IMR-90 (cell line): ENCODE results near the gene CEBPG. TPM values are rescaled to one million over a fixed set of nuclear protein-coding genes. Genes with fewer than 3 reads are reported as not detected.

Source experiments
- ATAC-seq: fragments of 200-7000 bp; cut with Tn5 transposase; 2 replicates; pipeline ENCODE4 v1.9.1; 2020; ENCODE audit warnings: low read depth, mild to moderate bottlenecking, moderate library complexity
- BruUV-seq: library from RNA; stranded (reverse); fragments of 400-500 nt; replicated peaks from 2 replicates; lab custom pipeline; 2021; lab: Mats Ljungman, UMichigan
- CTCF ChIA-PET: fragments of 300-600 bp; formaldehyde crosslinking; extraction: SDS; loops from one replicate; lab custom pipeline; 2021; ENCODE audit warnings: antibody characterized with exemption; lab: Yijun Ruan, JAX
- POLR2A ChIA-PET: fragments of 300-600 bp; sonication (Branson Sonifier 250); formaldehyde crosslinking; loops from one replicate; lab custom pipeline; 2022; ENCODE audit warnings: antibody characterized with exemption; ENCODE audit not compliant: unreplicated experiment; lab: Charles Lee
- DNase-seq: peaks from one replicate; pipeline ENCODE4 v3.0.0; 2013
- H2AFZ ChIP-seq: replicated peaks from 2 replicates; pipeline ENCODE3; 2013; ENCODE audit warnings: low read length, mild to moderate bottlenecking; ENCODE audit not compliant: poor library complexity
- H2AK5ac ChIP-seq: 2 replicates; pipeline ENCODE4 v1.6.1; 2013; ENCODE audit warnings: low read depth, low read length, inconsistent platforms
- H2AK9ac ChIP-seq: replicated peaks from 2 replicates; pipeline ENCODE3; 2013; ENCODE audit warnings: mild to moderate bottlenecking, low read depth, low read length, moderate library complexity; ENCODE audit not compliant: poor library complexity
- H2BK120ac ChIP-seq: 2 replicates; pipeline ENCODE4 v1.6.1; 2013; ENCODE audit warnings: low read depth, low read length, inconsistent platforms
- H2BK15ac ChIP-seq: 3 replicates; pipeline ENCODE4 v1.6.1; 2013; ENCODE audit warnings: low read depth, low read length, inconsistent platforms
- H2BK20ac ChIP-seq: 2 replicates; pipeline ENCODE4 v1.6.1; 2013; ENCODE audit warnings: low read depth, mild to moderate bottlenecking, inconsistent platforms, low read length, moderate library complexity
- H2BK5ac ChIP-seq: 2 replicates; pipeline ENCODE4 v1.6.1; 2013; ENCODE audit warnings: mild to moderate bottlenecking, low read depth, low read length, inconsistent platforms; ENCODE audit not compliant: poor library complexity, severe bottlenecking
- H3K14ac ChIP-seq: replicated peaks from 2 replicates; pipeline ENCODE4 v1.6.1; 2013; ENCODE audit warnings: low read depth, low read length, inconsistent platforms
- H3K18ac ChIP-seq: 2 replicates; pipeline ENCODE4 v1.6.1; 2013; ENCODE audit warnings: low read depth, low read length, control low read depth
- H3K23ac ChIP-seq: 2 replicates; pipeline ENCODE4 v1.6.1; 2013; ENCODE audit warnings: low read depth, low read length, inconsistent platforms
- H3K27ac ChIP-seq: 2 replicates; pipeline ENCODE4 v1.5.1; 2013; ENCODE audit warnings: mild to moderate bottlenecking, control low read depth, low read length; ENCODE audit not compliant: insufficient read depth
- H3K27me3 ChIP-seq: 2 replicates; pipeline ENCODE4 v1.6.1; 2013; ENCODE audit warnings: low read length; ENCODE audit not compliant: control insufficient read depth, insufficient read depth
- H3K36me3 ChIP-seq: 2 replicates; pipeline ENCODE4 v1.6.1; 2013; ENCODE audit warnings: low read length, mixed read lengths; ENCODE audit not compliant: control insufficient read depth, insufficient read depth
- H3K4ac ChIP-seq: 2 replicates; pipeline ENCODE4 v1.6.1; 2013; ENCODE audit warnings: low read depth, low read length, inconsistent platforms
- H3K4me1 ChIP-seq: 2 replicates; pipeline ENCODE4 v1.6.1; 2013; ENCODE audit warnings: low read length, mixed read lengths; ENCODE audit not compliant: control insufficient read depth, insufficient read depth
- H3K4me2 ChIP-seq: 2 replicates; pipeline ENCODE4 v1.6.1; 2013; ENCODE audit warnings: low read depth, mild to moderate bottlenecking, control low read depth, low read length, moderate library complexity
- H3K4me3 ChIP-seq: 2 replicates; pipeline ENCODE4 v1.5.1; 2013; ENCODE audit warnings: low read depth, mild to moderate bottlenecking, control low read depth, low read length, moderate library complexity; ENCODE audit not compliant: insufficient read depth
- H3K56ac ChIP-seq: 2 replicates; pipeline ENCODE4 v1.6.1; 2013; ENCODE audit warnings: low read length, inconsistent platforms; ENCODE audit not compliant: insufficient read depth; ENCODE audit errors: extremely low read depth
- H3K79me1 ChIP-seq, 2 experiments: 2 replicates each; pipeline ENCODE4 v1.6.1; 2013; ENCODE audit warnings: low read length in 2 of 2, inconsistent platforms in 1 of 2, low read depth in 1 of 2
- H3K9ac ChIP-seq: 2 replicates; pipeline ENCODE4 v1.6.1; 2013; ENCODE audit warnings: low read depth, low read length, control low read depth
- H3K9me1 ChIP-seq: 2 replicates; pipeline ENCODE4 v1.6.1; 2013; ENCODE audit warnings: low read length, inconsistent platforms; ENCODE audit not compliant: insufficient read depth
- H3K9me3 ChIP-seq: 2 replicates; pipeline ENCODE4 v1.6.1; 2013; ENCODE audit warnings: low read length; ENCODE audit not compliant: control insufficient read depth, insufficient read depth
- H4K20me1 ChIP-seq: 2 replicates; pipeline ENCODE4 v1.6.1; 2013; ENCODE audit warnings: low read length, inconsistent platforms; ENCODE audit not compliant: insufficient read depth
- H4K5ac ChIP-seq: 2 replicates; pipeline ENCODE4 v1.6.1; 2013; ENCODE audit warnings: mild to moderate bottlenecking, low read depth, low read length, control low read depth
- H4K8ac ChIP-seq, 2 experiments: 2 replicates each; pipeline ENCODE4 v1.6.1; 2013; ENCODE audit warnings: low read depth in 2 of 2, low read length in 2 of 2, control low read depth in 1 of 2, inconsistent platforms in 1 of 2
- H4K91ac ChIP-seq: 2 replicates; pipeline ENCODE4 v1.6.1; 2013; ENCODE audit warnings: low read depth, low read length, inconsistent platforms; ENCODE audit not compliant: insufficient read depth
- BHLHE40 ChIP-seq: fragments of 150-350 bp; IDR thresholded peaks from 2 replicates; pipeline ENCODE4 v1.6.1; 2016; ENCODE audit warnings: mild to moderate bottlenecking, low read depth, low read length
- CEBPB ChIP-seq: IDR thresholded peaks from 2 replicates; pipeline ENCODE4 v1.6.1; 2012; ENCODE audit warnings: low read depth, low read length, improper control_type of control experiment
- CHD1 ChIP-seq: IDR thresholded peaks from 2 replicates; pipeline ENCODE4 v1.6.1; 2012; ENCODE audit warnings: low read depth, low read length, improper control_type of control experiment
- MAFK ChIP-seq: IDR thresholded peaks from 2 replicates; pipeline ENCODE4 v1.6.1; 2012; ENCODE audit warnings: low read depth, low read length, improper control_type of control experiment
- MAZ ChIP-seq: IDR thresholded peaks from 2 replicates; pipeline ENCODE4 v1.6.1; 2012; ENCODE audit warnings: low read depth, mild to moderate bottlenecking, low read length, improper control_type of control experiment, moderate library complexity, borderline replicate concordance
- POLR2A ChIP-seq: IDR thresholded peaks from 2 replicates; pipeline ENCODE4 v1.6.1; 2012; ENCODE audit warnings: mild to moderate bottlenecking, low read depth, low read length
- RCOR1 ChIP-seq: IDR thresholded peaks from 2 replicates; pipeline ENCODE4 v1.6.1; 2012; ENCODE audit warnings: mild to moderate bottlenecking, low read length, improper control_type of control experiment; ENCODE audit not compliant: insufficient replicate concordance
- SMC3 ChIP-seq: fragments of 150-350 bp; IDR thresholded peaks from 2 replicates; pipeline ENCODE4 v1.6.1; 2016; ENCODE audit warnings: low read depth, mild to moderate bottlenecking, antibody characterized with exemption, low read length, moderate library complexity
- WGBS, 2 experiments: methylation state at CpG; one replicate each; pipeline versions ENCODE4 v1.1.5 to v1.1.7; 2013; ENCODE audit warnings: missing lambda C conversion rate in 2 of 2; ENCODE audit not compliant: insufficient read length in 1 of 2; ENCODE audit errors: extremely low coverage in 2 of 2; 5-methylcytosine and 5-hydroxymethylcytosine counted together
- dilution Hi-C: fragments of 300-500 bp; cut with HindIII; formaldehyde crosslinking; loops from one replicate; pipeline ENCODE4 v1.14.3; 2018; ENCODE audit warnings: low sequenced_read_pairs; ENCODE audit not compliant: unreplicated experiment
- in situ Hi-C: fragments of 300-500 bp; cut with MboI; formaldehyde crosslinking; loops from 3 replicates; pipeline ENCODE4 v1.14.3; 2019; ENCODE audit warnings: low sequenced_read_pairs, inconsistent platforms, mixed read lengths
- intact Hi-C: fragments of 100-400 bp; cut with micrococcal nuclease; formaldehyde crosslinking; loops from 2 replicates; pipeline ENCODE4 v1.10.0; 2022
- polyA plus RNA-seq, 3 experiments: library from polyadenylated mRNA; depleted of rRNA; stranded (reverse); fragments of >200 nt; gene quantifications; 2 replicates each; pipeline ENCODE4 v1.2.3, GENCODE V29; 2012; ENCODE audit warnings: low replicate concordance in 1 of 3
- total RNA-seq: library from RNA; depleted of rRNA; stranded (reverse); fragments of >200 nt; gene quantifications from 2 replicates; pipeline ENCODE4 v1.2.3, GENCODE V29; 2012

Gene CEBPG
- total and polyA plus RNA-seq, 2 of the 4 experiments (the other 2 are of a cell fraction), result 9.2 to 14.3 TPM

- no peak overlapping the region for H2BK15ac ChIP-seq
- no peak overlapping the region for H4K5ac ChIP-seq
- no peak overlapping the region for H3K9ac ChIP-seq
- H3K4me3 ChIP-seq, result no peak overlapping the region
- H3K14ac ChIP-seq, result no peak overlapping the region
- no peak overlapping the region for H4K8ac ChIP-seq
- H2BK120ac ChIP-seq, result no peak overlapping the region
- DNase-seq, result no peak
- H2BK5ac ChIP-seq, result no peak overlapping the region
- H2BK20ac ChIP-seq, result no peak overlapping the region
- H3K4ac ChIP-seq, result no peak overlapping the region
- H2AK5ac ChIP-seq, result no peak overlapping the region
- dilution Hi-C loops (no loop called here), intact Hi-C loops (no loop called here), in situ Hi-C loops (no loop called here)
- H2AFZ ChIP-seq, result no peak overlapping the region
- no peak overlapping the region for H3K4me2 ChIP-seq
- no peaks in the 10 kb centered on the region for H3K9me3 ChIP-seq
- no peak overlapping the region for H2AK9ac ChIP-seq
- no peak overlapping the region for H3K56ac ChIP-seq
- peaks cover 16% of the 10 kb centered on the region for H3K36me3 ChIP-seq
- peaks cover 27 to 80% of the 10 kb centered on the region in 2 experiments for H3K79me1 ChIP-seq
- no peak overlapping the region for H4K91ac ChIP-seq
- CTCF ChIA-PET, result interaction anchor here (0.6 to 1.6 kb wide), 2 partner anchors 25 to 397 kb away, joined by 3 read pairs; no protein-coding TSS in a partner anchor
- H3K27ac ChIP-seq, result no peak overlapping the region
- TF ChIP-seq MAFK (peak; percentile 82), CEBPB (no peak), SMC3 (no peak), RCOR1 (no peak), MAZ (no peak), CHD1 (no peak), BHLHE40 (no peak), POLR2A (no peak)
- WGBS, 2 experiments, result 100% methylated on average over 1 of the region's 4 CpGs; no CpG with 5 or more reads in 1 of the 2 experiments
- POLR2A ChIA-PET, result no interaction called here
- H3K9me1 ChIP-seq, result peaks cover 33% of the 10 kb centered on the region
- no peak overlapping the region for H3K18ac ChIP-seq
- peaks cover 2% of the 10 kb centered on the region for H3K4me1 ChIP-seq
- no peaks in the 10 kb centered on the region for H3K27me3 ChIP-seq
- ATAC-seq, result no peak
- peaks cover 98% of the 10 kb centered on the region for H4K20me1 ChIP-seq
- BruUV-seq, result no TSS peak
- H3K23ac ChIP-seq, result no peak overlapping the region
These were observed 7.6 kb downstream of the CEBPG start for GRCh38 chr19:33381101-33381500.
